ENCODE results near the gene CDR2. TPM values are rescaled to one million over a fixed set of nuclear protein-coding genes. Genes with fewer than 3 reads are reported as not detected.
A peak's percentile ranks its signal among the peaks of the same experiment; 100 is the strongest.

The CDR2 gene
- total RNA-seq, 1 experiment from 2014 or later = 14.7 TPM

DNA sequence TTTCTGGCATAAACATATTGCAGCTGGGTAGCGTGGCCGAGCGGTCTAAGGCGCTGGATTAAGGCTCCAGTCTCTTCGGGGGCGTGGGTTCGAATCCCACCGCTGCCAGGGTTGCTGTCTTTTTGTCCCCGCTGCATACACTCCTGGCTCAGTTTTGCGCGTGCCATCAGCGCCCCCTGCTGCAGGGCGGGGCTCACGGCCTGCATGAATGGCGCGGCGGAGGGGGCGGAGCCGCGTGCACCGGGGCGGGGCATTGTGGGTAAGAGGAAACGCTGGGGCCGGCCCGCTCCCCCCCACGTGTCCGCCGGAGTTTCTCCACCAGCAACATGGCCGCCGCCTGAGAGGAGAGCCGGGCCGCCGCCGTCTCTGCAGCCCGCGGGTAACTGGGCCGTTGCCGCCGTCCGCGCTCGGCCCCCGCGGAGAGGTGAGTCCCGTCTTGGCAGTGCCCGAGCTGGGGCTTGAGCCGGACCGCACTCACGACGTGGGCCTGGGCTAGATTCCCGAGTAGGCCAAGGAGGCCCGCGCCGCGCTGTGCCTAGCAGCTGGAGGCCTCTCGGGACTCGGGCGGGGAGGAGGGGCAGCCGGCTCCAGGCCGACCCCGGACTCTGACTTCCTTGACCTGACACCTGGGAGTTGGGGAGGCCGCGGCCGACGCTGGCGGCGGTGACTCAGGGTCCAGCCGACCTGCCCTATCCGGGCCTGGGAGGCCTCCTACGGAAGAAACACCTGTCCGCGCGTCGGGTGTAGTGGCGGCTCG is 77.1 kb downstream of the CDR2 start, which contains the start of gene POLR3E:
POLR3E (plus strand) TSS at position 296 of the 757 bp plus-strand sequence. CDS start 5,560 bp downstream, outside the sequence.
- no TSS peak for BruUV-seq (replicated peaks)
- Histone ChIP-seq H3K4me3 (ENCODE audit: low read length) (peak within 1 kb of the TSS; percentile 91), H2AFZ (ENCODE audit: low read length) (peak within 1 kb of the TSS; percentile 84), H3K79me2 (ENCODE audit: low read length) (peaks cover 49% of the 10 kb centered on the region), H3K4me2 (ENCODE audit: low read length) (peak within 1 kb of the TSS; percentile 96), H3K27ac (ENCODE audit: low read length) (peak within 1 kb of the TSS; percentile 95), H3K9me2 (replicated peaks; ENCODE audit: low read length) (no peaks in the 10 kb centered on the region), H3F3A (ENCODE audit: low read length, unreplicated experiment) (no peaks in the 10 kb centered on the region), H4K20me1 (ENCODE audit: low read length) (peaks cover 17% of the 10 kb centered on the region), H3K9me3 (ENCODE audit: low read length) (no peaks in the 10 kb centered on the region), H3K4me1 (ENCODE audit: insufficient read depth, low read length) (no peaks in the 10 kb centered on the region), H3K27me3 (ENCODE audit: low read length) (no peaks in the 10 kb centered on the region), H3K36me3 (ENCODE audit: low read depth, low read length) (0 out of 2 replicates have a peak, but pooled peaks cover 3% of the 10 kb centered on the region), H3K9ac (ENCODE audit: low read length) (peak within 1 kb of the TSS; percentile 100)
- TF ChIP-seq EZH2phosphoT487 (IDR thresholded peaks at IDR 0.05; ENCODE audit: borderline replicate concordance, low read length) = no peak
- TF ChIP-seq, protein P1, sequence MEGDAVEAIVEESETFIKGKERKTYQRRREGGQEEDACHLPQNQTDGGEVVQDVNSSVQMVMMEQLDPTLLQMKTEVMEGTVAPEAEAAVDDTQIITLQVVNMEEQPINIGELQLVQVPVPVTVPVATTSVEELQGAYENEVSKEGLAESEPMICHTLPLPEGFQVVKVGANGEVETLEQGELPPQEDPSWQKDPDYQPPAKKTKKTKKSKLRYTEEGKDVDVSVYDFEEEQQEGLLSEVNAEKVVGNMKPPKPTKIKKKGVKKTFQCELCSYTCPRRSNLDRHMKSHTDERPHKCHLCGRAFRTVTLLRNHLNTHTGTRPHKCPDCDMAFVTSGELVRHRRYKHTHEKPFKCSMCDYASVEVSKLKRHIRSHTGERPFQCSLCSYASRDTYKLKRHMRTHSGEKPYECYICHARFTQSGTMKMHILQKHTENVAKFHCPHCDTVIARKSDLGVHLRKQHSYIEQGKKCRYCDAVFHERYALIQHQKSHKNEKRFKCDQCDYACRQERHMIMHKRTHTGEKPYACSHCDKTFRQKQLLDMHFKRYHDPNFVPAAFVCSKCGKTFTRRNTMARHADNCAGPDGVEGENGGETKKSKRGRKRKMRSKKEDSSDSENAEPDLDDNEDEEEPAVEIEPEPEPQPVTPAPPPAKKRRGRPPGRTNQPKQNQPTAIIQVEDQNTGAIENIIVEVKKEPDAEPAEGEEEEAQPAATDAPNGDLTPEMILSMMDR (conservative IDR thresholded peaks at IDR 0.05; ENCODE audit: low read depth, low read length) = peak; percentile 67
- intact Hi-C loops (cut with micrococcal nuclease) = loop anchor here (1.0 kb wide), 2 partner anchors 91 to 101 kb away; partner anchors contain the start of gene EEF2K
- ChIA-PET CTCF (no interaction called here), POLR2A (ENCODE audit: unreplicated experiment) (interaction anchor here (0.6 kb wide), 1 partner anchor 107 kb away, joined by 13 read pairs; no protein-coding TSS in a partner anchor)
- ATAC-seq (peak; percentile 85), DNase-seq (peak; percentile 95)

DNA sequence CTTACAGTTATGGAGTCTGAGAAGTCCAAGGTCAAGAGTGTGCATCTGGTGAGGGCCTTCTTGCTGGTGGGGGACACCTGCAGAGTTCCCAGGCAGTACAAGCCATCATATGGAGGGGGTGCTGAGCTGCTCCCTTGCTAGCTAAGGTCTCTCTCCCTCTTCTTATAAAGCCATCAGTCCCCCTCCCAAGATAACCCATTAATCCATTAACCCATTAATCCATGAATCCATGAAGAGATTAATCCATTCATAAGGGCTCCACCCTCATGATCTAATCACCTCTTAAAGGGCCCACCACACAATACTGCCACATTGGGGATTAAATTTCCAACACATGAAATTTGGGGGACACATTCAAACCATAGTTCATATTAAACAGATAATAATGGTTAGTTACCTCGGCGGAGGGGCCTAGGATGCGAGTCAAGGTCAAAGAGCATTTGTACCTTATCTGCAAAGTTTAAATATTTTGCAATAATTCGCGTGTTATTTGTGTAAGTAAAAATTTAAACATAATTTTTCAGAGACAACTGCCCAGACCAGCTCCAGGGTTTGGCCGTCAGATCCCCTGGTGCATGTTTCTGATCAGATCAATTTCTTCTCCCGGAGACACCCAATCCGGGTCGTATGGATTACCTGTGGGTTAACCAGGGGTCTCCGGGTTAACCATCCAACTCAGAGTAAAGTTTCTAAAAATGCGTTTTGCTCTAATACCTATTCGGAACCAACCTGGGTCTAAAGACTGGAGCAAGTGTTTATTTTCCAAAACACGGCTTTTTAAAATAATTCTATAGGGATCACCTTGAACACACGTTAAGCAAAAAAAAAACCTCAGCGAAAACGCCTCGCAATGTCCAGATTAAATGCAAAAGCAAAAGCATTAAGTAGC is 78.0 kb downstream of the CDR2 start:
- ATAC-seq (no peak), DNase-seq (no peak)
- no peaks in the 10 kb centered on the region for H3K9me2 ChIP-seq (replicated peaks; ENCODE audit: low read length)
- no peaks in the 10 kb centered on the region for H3F3A ChIP-seq (ENCODE audit: low read length, unreplicated experiment)
- TF ChIP-seq EZH2 (IDR thresholded peaks at IDR 0.05; ENCODE audit: low read length, unreplicated experiment) = no peak
- TF ChIP-seq, protein P1 (conservative IDR thresholded peaks at IDR 0.05; ENCODE audit: low read depth, low read length) = no peak
- no peak for TF ChIP-seq EZH2phosphoT487 (IDR thresholded peaks at IDR 0.05; ENCODE audit: borderline replicate concordance, low read length)
- peaks cover 17% of the 10 kb centered on the region for H4K20me1 ChIP-seq (ENCODE audit: low read length)
- peak overlapping the region; percentile 75 for H3K4me2 ChIP-seq (ENCODE audit: low read length)
- peak overlapping the region; percentile 45 for H3K9ac ChIP-seq (ENCODE audit: low read length)
- H3K27ac ChIP-seq (ENCODE audit: low read length) = no peak overlapping the region
- no peaks in the 10 kb centered on the region for H3K36me3 ChIP-seq (ENCODE audit: low read depth, low read length)
- intact Hi-C loops (cut with micrococcal nuclease) = loop anchor here (1.0 kb wide), 2 partner anchors 90 to 100 kb away; partner anchors contain the start of gene EEF2K
- H3K27me3 ChIP-seq (ENCODE audit: low read length) = no peaks in the 10 kb centered on the region
- H3K4me3 ChIP-seq (ENCODE audit: low read length) = peak overlapping the region; percentile 78
- H3K9me3 ChIP-seq (ENCODE audit: low read length) = no peaks in the 10 kb centered on the region
- peak overlapping the region; percentile 84 for H2AFZ ChIP-seq (ENCODE audit: low read length)
- ChIA-PET CTCF (no interaction called here), POLR2A (ENCODE audit: unreplicated experiment) (no interaction called here)
- H3K4me1 ChIP-seq (ENCODE audit: insufficient read depth, low read length) = no peaks in the 10 kb centered on the region
- H3K79me2 ChIP-seq (ENCODE audit: low read length) = peaks cover 42% of the 10 kb centered on the region
- no TSS peak for BruUV-seq (replicated peaks)

Other genes starting within 250 kb of the CDR2 start
- gene SDR42E2, start 212.1 kb downstream of the CDR2 start, total RNA-seq (2014; rRNA removed) = not detected in 2 replicates
- 9.1 and 15.0 TPM in 2 replicates for gene EEF2K, start 168.3 kb downstream of the CDR2 start, total RNA-seq (2014; rRNA removed)
- 48.8 and 57.1 TPM in 2 replicates for gene POLR3E, start 77.2 kb downstream of the CDR2 start, total RNA-seq (2014; rRNA removed)
- gene NPIPB5, start 136.3 kb upstream of the CDR2 start, total RNA-seq (2014; rRNA removed) = 46.6 and 49.9 TPM in 2 replicates